Heart right ventricle (tissue), 16 donors: ENCODE results near the gene ITPR2. TPM values are rescaled to one million over a fixed set of nuclear protein-coding genes. Genes with fewer than 3 reads are reported as not detected.
"Not testable (repeated sequence)": the region's sequence is repeated elsewhere in the genome, so short reads cannot be mapped to it uniquely, and the experiment has no call there.

Source experiments
- ATAC-seq, 8 donors: fragments of 200-7000 bp; cut with Tn5 transposase; one replicate each; pipeline ENCODE4 v1.9.1; 2020; ENCODE audit warnings: mild to moderate bottlenecking in 8 of 8, moderate library complexity in 8 of 8, moderate number of reproducible peaks in 1 of 8
- DNase-seq, 2 donors: peaks; one replicate each; pipeline ENCODE4 v3.0.0-alpha.2; 2020
- H3K27ac ChIP-seq, 10 donors: fragments of 200-600 bp; sonication (generic) in 2 of 10; one replicate each; pipeline versions ENCODE4 v1.5.0 to v1.8.0; 2020 to 2022; ENCODE audit warnings: mild to moderate bottlenecking in 3 of 10
- H3K27me3 ChIP-seq, 7 donors: fragments of 200-600 bp; one replicate each; pipeline ENCODE4 v1.8.0; 2021 to 2022; ENCODE audit warnings: mild to moderate bottlenecking in 2 of 7
- H3K36me3 ChIP-seq, 9 donors: fragments of 200-600 bp; sonication (generic) in 1 of 9; one replicate each; pipeline versions ENCODE4 v1.5.0 to v1.8.0; 2020 to 2022; ENCODE audit warnings: mild to moderate bottlenecking in 2 of 9
- H3K4me1 ChIP-seq, 9 donors: fragments of 200-600 bp; sonication (generic) in 1 of 9; one replicate each; pipeline versions ENCODE4 v1.5.0 to v1.8.0; 2020 to 2022; ENCODE audit warnings: mild to moderate bottlenecking in 4 of 9
- H3K4me3 ChIP-seq, 10 donors: fragments of 200-600 bp; sonication (generic) in 2 of 10; one replicate each; pipeline versions ENCODE4 v1.5.0 to v1.8.0; 2020 to 2022; ENCODE audit warnings: mild to moderate bottlenecking in 7 of 10, moderate library complexity in 2 of 10
- H3K9me3 ChIP-seq, 11 donors: fragments of 200-600 bp in 10 of 11; sonication (generic) in 2 of 11; one replicate each; pipeline versions ENCODE4 v1.5.0 to v1.8.0; 2013 to 2022; ENCODE audit warnings: mild to moderate bottlenecking in 2 of 11, control low read depth in 1 of 11, moderate library complexity in 1 of 11
- WGBS, 2 donors: extraction: QIAGEN DNeasy Blood & Tissue Kit; methylation state at CpG; one replicate each; pipeline ENCODE4 v1.1.7; 2013; ENCODE audit warnings: inconsistent platforms in 1 of 2; 5-methylcytosine and 5-hydroxymethylcytosine counted together
- intact Hi-C, 10 donors: fragments of 100-400 bp; cut with DNase I; formaldehyde crosslinking; loops; one replicate each; pipeline versions ENCODE4 v1.11.1 to v1.14.2; 2022
- polyA plus RNA-seq, 2 donors: library from polyadenylated mRNA; stranded (reverse); fragments of 200-250 nt; gene quantifications; one replicate each; pipeline ENCODE4 v1.2.3, GENCODE V29; 2013
- total RNA-seq, 10 donors: library from RNA; stranded (reverse); fragmentation: NEBNext Ultra II Directional in 3 of 10; extraction: Animal tissue kit (Norgen Biotek cat#: 25700) in 3 of 10; gene quantifications; one replicate each; pipeline versions ENCODE4 v1.2.1 to v1.2.4, GENCODE V29; 2021 to 2023
- TF ChIP-seq, protein P1 (sequence below), 9 donors: fragments of 200-600 bp; sonication (generic) in 2 of 9; IDR thresholded peaks; one replicate each; pipeline versions ENCODE4 v1.5.0 to v1.8.0; 2021 to 2022; ENCODE audit warnings: antibody characterized with exemption in 9 of 9, mild to moderate bottlenecking in 5 of 9, moderate library complexity in 1 of 9
- donor health status: Arrhythmogenic right ventricular cardiomyopathy.
- donor health status: ischemic (EF 13 %, LVEDD 7.1; RV severe dilation, severe dysfunction).
- donor health status: healthy with polysubstance abuse.
- donor health status: DM: no; HTN: yes; CAD: no.
- donor health status: DM: no; HTN: no; CAD: no.
- donor health status: ischemic (EF 25% LVEDD 6.9; RV normal size, moderate dysfunction).
- donor health status: ischemic (EF 25% LVEDD 5.7; RV mildly dilated, moderate dysfunction).
- donor health status: healthy.
- donor health status: DM: yes; HTN: yes; CAD: no.
- donor health status: Ischemic cardiomyopathy.
- donor health status: ischemic (EF 35%, LVEDD 5.7; RV mildly dilated, moderate dysfunction).
- donor health status: nonischemic (EF 11% LVEDD 7.7; RV severe dilation, severe dysfunction).
- donor health status: DM: yes; HTN: yes; CAD: no.
- donor health status: PGD.
- donor health status: ischemic (EF 29% LVEDD 5.4; RV normal size, mild dysfunction).
- donor health status: nonischemic (EF 23%, LVEDD 6.1; RV moderate dilation, normal function).

The ITPR2 gene
- total and polyA plus RNA-seq, 12 donors, result 2.0 to 18.9 (median 14.3) TPM

DNA sequence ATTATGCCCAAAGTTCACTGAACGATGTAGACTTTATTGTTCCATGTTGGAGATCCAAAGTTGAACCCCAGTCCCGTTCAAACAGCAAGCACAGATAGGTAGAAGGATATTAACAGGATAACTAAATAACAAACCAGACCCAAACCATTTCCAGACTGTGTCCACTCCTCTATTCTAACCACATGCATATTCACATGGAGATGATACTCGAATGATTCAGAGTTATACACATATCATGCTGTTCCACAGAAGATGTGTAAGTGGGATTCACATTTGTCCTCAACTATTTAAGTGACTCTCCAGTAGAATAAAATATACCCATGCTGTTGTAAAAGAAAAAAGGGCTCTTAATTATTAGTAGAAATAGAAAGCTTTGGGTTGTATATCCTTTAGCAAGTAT, 185.9 kb downstream of the ITPR2 start:
- DNase-seq (no peak), ATAC-seq (no peak)
- WGBS, 2 donors, result 98 to 99% methylated on average over 3 of the region's 3 CpGs
- TF ChIP-seq, protein P1, sequence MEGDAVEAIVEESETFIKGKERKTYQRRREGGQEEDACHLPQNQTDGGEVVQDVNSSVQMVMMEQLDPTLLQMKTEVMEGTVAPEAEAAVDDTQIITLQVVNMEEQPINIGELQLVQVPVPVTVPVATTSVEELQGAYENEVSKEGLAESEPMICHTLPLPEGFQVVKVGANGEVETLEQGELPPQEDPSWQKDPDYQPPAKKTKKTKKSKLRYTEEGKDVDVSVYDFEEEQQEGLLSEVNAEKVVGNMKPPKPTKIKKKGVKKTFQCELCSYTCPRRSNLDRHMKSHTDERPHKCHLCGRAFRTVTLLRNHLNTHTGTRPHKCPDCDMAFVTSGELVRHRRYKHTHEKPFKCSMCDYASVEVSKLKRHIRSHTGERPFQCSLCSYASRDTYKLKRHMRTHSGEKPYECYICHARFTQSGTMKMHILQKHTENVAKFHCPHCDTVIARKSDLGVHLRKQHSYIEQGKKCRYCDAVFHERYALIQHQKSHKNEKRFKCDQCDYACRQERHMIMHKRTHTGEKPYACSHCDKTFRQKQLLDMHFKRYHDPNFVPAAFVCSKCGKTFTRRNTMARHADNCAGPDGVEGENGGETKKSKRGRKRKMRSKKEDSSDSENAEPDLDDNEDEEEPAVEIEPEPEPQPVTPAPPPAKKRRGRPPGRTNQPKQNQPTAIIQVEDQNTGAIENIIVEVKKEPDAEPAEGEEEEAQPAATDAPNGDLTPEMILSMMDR (IDR thresholded peaks at IDR 0.05), result no peak
- peaks cover 0 to 18% (median 0%) of the 10 kb centered on the region in 9 donors for H3K4me1 ChIP-seq
- H3K27ac ChIP-seq, result no peak overlapping the region
- no peak overlapping the region for H3K4me3 ChIP-seq
- peaks cover 0 to 46% (median 3%) of the 10 kb centered on the region in 9 donors for H3K36me3 ChIP-seq
- no peaks in the 10 kb centered on the region for H3K27me3 ChIP-seq
- peaks cover 0 to 9% (median 0%) of the 10 kb centered on the region in 11 donors for H3K9me3 ChIP-seq
- intact Hi-C loops, result loop anchor here in 4 of 10 donors (5.0 to 10.0 kb wide), 3 partner anchors 212 to 555 kb away; no protein-coding TSS in a partner anchor

- H3K27me3 ChIP-seq, result no peaks in the 10 kb centered on the region
- intact Hi-C loops, result loop anchor here in 4 of 10 donors (5.0 to 10.0 kb wide), 3 partner anchors 212 to 554 kb away; no protein-coding TSS in a partner anchor
- peaks cover 0 to 45% (median 3%) of the 10 kb centered on the region in 9 donors for H3K36me3 ChIP-seq
- no peak overlapping the region for H3K27ac ChIP-seq
- peaks cover 0 to 18% (median 0%) of the 10 kb centered on the region in 9 donors for H3K4me1 ChIP-seq
- DNase-seq (no peak), ATAC-seq (no peak)
- TF ChIP-seq, protein P1 (IDR thresholded peaks at IDR 0.05), result no peak
- WGBS, 2 donors, result 64 to 71% methylated on average over 2 of the region's 2 CpGs
- H3K9me3 ChIP-seq, result peaks cover 0 to 9% (median 0%) of the 10 kb centered on the region in 11 donors
- no peak overlapping the region for H3K4me3 ChIP-seq
Measured at GRCh38 chr12:26646571-26646970, 186.4 kb downstream of the ITPR2 start.

DNA sequence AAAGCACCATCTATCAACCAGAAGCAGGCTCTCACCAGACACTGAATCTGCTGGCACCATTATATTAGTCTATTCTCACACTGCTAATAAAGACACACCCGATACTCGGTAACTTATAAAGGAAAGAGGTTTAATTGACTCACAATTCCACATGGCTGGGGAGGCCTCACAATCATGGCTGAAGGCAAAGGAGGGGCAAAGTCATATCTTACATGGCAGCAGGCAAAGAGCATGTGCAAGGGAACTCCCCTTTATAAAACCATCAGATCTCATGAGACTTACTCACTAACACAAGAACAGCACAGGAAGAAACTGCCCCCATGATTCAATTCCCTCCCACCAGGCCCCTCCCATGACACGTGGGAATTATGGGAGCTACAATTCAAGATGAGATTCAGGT, 188.6 kb downstream of the ITPR2 start:
- not testable (repeated sequence) for H3K27ac ChIP-seq, DNase-seq, ATAC-seq, H3K9me3 ChIP-seq, H3K4me3 ChIP-seq, H3K27me3 ChIP-seq
- intact Hi-C loops, result loop anchor here in 3 of 10 donors (10.0 kb wide), 2 partner anchors 210 to 550 kb away; no protein-coding TSS in a partner anchor
- Histone ChIP-seq H3K36me3 (peaks cover 0 to 37% (median 0%) of the 10 kb centered on the region in 9 donors), H3K4me1 (peaks cover 0 to 18% (median 0%) of the 10 kb centered on the region in 9 donors)
- WGBS, 2 donors, result 90 to 96% methylated on average over 3 of the region's 3 CpGs

DNA sequence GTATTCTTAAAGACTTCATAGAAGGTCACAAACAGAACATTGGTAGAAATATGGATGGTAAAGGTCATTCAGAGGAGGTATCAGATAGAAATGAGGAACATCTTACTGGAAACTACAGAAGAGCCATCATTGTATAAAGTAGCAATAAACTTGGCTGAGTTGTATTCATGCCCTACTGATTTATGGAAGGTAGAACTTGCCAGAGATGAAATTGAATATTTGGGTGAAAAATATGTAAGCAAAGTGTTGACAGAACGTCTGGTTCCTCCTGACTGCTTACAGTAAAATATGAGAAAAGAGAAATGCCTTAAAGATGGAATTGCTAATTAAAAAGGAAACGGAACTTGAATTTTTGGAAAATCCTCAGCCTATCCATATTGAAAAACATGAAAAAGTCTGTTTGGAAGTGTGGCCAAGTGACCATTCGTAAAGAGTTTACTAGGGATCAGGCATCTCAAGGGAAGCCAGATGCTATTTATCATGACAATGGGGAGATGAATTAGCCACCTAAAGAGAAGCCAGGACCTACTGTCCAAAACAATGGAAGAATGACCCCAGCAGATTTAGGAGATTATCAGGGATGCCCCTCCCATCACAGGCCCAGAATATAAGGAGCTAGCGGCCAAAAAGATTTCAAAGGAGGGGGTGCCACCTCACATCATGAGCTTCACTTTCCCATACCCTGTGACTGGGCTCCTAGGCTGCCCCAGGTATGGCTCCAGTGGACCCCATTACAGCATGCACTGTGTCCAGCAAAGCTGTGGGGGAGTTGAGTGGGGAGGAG, 189.3 kb downstream of the ITPR2 start:
- no peak overlapping the region for H3K27ac ChIP-seq
- H3K4me3 ChIP-seq, result no peak overlapping the region

More for the DNA sequence above, 189.3 kb downstream of the ITPR2 start:
- Histone ChIP-seq H3K4me1 (peaks cover 0 to 16% (median 0%) of the 10 kb centered on the region in 9 donors), H3K27me3 (no peaks in the 10 kb centered on the region), H3K9me3 (no peaks in the 10 kb centered on the region), H3K36me3 (peaks cover 0 to 41% (median 0%) of the 10 kb centered on the region in 9 donors)
- intact Hi-C loops, result loop anchor here in 3 of 10 donors (10.0 kb wide), 2 partner anchors 209 to 549 kb away; no protein-coding TSS in a partner anchor
- DNase-seq (no peak), ATAC-seq (no peak)
- WGBS, 2 donors, result 93 to 95% methylated on average over 4 of the region's 4 CpGs
- TF ChIP-seq, protein P1 (IDR thresholded peaks at IDR 0.05), result no peak
